BE2C (cell line): ENCODE results near the gene PON3.

Source experiments
- DNase-seq: peaks from one replicate; pipeline ENCODE4 v3.0.0-alpha.2; 2020
- H3K27me3 ChIP-seq: fragments of 250-450 bp; sonication (Bioruptor Pico); 2 replicates; pipeline ENCODE4 v1.5.1; 2020; ENCODE audit warnings: mild to moderate bottlenecking
- H3K36me3 ChIP-seq: fragments of 250-450 bp; sonication (Bioruptor Pico); 2 replicates; pipeline ENCODE4 v1.5.1; 2020; ENCODE audit warnings: mild to moderate bottlenecking
- H3K4me1 ChIP-seq: fragments of 250-450 bp; sonication (Bioruptor Pico); 2 replicates; pipeline ENCODE4 v1.5.1; 2020
- H3K4me3 ChIP-seq: 2 replicates; pipeline ENCODE4 v1.5.1; 2011; ENCODE audit warnings: low read depth, low read length
- H3K9me3 ChIP-seq: fragments of 250-450 bp; sonication (Bioruptor Pico); 2 replicates; pipeline ENCODE4 v1.5.1; 2020
- TF ChIP-seq, protein P1 (sequence below): IDR thresholded peaks from 2 replicates; pipeline ENCODE4 v1.5.1; 2012; ENCODE audit warnings: mild to moderate bottlenecking, low read depth, low read length

PON3 gene

DNA sequence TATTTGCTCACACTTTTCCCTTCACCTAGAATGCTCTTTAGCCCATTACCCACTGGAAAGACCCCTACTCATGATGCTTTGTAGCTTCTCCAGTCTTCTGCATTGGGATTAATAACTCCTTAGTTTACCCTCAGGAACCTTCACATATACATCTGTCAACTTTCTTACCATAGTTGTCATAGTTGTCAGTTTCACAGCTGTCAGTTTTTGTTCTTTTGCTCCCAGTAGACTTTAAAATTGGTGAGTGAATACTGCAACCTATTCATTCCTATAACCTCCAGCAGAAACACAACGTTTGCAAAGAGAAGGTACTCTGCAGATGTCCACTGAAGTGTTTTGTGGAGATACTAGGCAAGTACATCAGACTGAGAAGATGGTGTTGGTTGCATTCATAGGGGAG is 74.5 kb downstream of the PON3 start:
- Histone ChIP-seq H3K27me3 (no peaks in the 10 kb centered on the region), H3K9me3 (no peaks in the 10 kb centered on the region), H3K4me3 (no peak overlapping the region), H3K4me1 (no peaks in the 10 kb centered on the region), H3K36me3 (no peaks in the 10 kb centered on the region)
- DNase-seq = no peak
- TF ChIP-seq, protein P1, sequence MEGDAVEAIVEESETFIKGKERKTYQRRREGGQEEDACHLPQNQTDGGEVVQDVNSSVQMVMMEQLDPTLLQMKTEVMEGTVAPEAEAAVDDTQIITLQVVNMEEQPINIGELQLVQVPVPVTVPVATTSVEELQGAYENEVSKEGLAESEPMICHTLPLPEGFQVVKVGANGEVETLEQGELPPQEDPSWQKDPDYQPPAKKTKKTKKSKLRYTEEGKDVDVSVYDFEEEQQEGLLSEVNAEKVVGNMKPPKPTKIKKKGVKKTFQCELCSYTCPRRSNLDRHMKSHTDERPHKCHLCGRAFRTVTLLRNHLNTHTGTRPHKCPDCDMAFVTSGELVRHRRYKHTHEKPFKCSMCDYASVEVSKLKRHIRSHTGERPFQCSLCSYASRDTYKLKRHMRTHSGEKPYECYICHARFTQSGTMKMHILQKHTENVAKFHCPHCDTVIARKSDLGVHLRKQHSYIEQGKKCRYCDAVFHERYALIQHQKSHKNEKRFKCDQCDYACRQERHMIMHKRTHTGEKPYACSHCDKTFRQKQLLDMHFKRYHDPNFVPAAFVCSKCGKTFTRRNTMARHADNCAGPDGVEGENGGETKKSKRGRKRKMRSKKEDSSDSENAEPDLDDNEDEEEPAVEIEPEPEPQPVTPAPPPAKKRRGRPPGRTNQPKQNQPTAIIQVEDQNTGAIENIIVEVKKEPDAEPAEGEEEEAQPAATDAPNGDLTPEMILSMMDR = no peak

DNA sequence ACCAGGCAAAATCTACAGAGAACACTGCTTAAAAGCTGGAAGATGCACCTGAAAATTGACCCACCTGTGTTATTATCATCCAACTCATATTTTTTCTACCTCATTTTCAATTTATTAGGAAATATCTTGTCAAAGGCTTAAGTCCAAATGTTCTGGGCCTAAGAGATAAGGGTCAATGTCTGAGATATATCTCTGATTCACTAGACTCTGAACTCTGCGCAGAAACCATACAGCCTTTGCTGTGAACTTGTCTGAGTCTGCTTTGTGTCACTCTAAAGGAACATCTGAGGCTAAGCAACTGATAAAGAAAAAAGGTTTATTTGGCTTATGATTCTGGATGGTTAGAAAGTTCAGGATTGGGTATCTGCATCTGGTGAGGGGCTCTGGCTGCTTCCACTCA is 75.5 kb downstream of the PON3 start:
- TF ChIP-seq, protein P1 = no peak
- H3K4me1 ChIP-seq = no peaks in the 10 kb centered on the region
- peaks cover 3% of the 10 kb centered on the region; the same call in 1 of the 2 replicates for H3K27me3 ChIP-seq
- H3K4me3 ChIP-seq = no peak overlapping the region
- no peak for DNase-seq
- no peaks in the 10 kb centered on the region for H3K36me3 ChIP-seq
- H3K9me3 ChIP-seq = no peaks in the 10 kb centered on the region

DNA sequence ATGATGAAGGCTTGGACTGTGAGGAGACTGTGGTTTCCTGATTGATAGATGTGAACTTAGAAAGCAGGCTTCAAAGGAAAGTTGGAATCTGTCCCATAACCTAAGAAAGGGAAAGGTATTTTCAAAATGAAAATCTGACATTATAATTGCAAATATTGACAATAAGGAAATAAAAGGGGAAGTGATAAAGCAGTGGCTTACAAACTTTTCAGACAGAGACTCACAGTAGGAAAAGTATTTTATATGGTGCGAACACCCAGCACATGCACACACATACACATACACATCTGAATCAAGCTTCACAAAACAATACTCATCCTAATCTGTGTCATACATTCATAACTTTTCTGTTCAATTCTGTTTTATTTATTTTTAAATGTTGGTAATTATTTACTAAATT is 76.6 kb downstream of the PON3 start:
- no peak overlapping the region for H3K4me3 ChIP-seq
- TF ChIP-seq, protein P1 = no peak
- H3K9me3 ChIP-seq = no peaks in the 10 kb centered on the region
- no peaks in the 10 kb centered on the region for H3K4me1 ChIP-seq
- no peak for DNase-seq
- H3K36me3 ChIP-seq = no peaks in the 10 kb centered on the region
- H3K27me3 ChIP-seq = peaks cover 6% of the 10 kb centered on the region; the same call in 1 of the 2 replicates

DNA sequence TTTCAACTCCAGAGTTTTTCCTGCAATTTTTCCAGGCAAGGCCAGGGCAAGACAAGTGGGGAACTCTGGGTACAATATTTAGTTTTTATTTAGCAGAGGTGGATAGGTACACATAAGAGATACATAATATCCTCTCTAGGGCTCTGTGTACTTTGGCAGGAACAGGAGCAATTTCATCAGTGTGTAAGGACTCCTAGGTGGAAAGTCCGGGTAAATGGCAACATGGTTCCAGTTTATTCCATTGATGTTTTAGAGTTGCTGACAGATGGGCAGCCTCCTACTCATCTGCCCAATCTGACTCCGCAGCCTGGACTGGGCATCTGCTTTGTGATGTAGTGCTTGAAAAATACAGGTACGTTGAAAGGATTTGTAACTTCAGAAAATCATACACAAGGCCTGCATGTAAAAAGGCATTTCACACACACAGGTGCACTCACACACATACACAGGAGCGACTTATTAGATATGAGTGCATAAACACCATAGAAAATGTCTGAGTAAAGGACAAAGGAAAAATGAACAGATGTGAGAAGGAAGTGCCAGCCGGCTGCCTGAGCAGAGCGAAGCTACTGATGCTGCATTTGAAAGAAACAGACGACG is 77.6 kb downstream of the PON3 start:
- Histone ChIP-seq H3K36me3 (no peaks in the 10 kb centered on the region), H3K27me3 (peaks cover 6% of the 10 kb centered on the region; the same call in 1 of the 2 replicates), H3K4me3 (no peak overlapping the region), H3K4me1 (no peaks in the 10 kb centered on the region), H3K9me3 (no peaks in the 10 kb centered on the region)
- TF ChIP-seq, protein P1 = no peak
- DNase-seq = no peak

DNA sequence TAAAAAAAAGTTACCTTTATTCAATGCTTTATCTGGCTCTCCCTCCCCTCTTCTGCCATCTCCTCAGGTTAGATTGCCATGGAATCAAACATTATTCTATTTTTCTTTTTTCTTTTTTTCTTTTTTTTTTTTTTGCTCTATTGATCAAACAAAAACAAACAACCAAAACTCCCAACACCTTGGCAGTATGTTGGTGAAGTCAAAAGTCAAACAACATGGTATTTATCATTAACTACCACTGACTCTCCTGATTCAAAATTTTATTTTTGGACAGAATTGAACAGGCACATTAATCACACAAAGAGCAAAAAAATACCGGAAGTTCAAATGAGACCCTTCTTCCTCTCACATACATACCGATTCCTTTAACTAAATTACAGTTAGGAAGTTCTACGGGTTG is 78.2 kb downstream of the PON3 start:
- no peak overlapping the region for H3K4me3 ChIP-seq
- TF ChIP-seq, protein P1 = no peak
- no peak for DNase-seq
- peaks cover 6% of the 10 kb centered on the region; the same call in 1 of the 2 replicates for H3K27me3 ChIP-seq
- H3K36me3 ChIP-seq = no peaks in the 10 kb centered on the region
- no peaks in the 10 kb centered on the region for H3K4me1 ChIP-seq
- no peaks in the 10 kb centered on the region for H3K9me3 ChIP-seq

DNA sequence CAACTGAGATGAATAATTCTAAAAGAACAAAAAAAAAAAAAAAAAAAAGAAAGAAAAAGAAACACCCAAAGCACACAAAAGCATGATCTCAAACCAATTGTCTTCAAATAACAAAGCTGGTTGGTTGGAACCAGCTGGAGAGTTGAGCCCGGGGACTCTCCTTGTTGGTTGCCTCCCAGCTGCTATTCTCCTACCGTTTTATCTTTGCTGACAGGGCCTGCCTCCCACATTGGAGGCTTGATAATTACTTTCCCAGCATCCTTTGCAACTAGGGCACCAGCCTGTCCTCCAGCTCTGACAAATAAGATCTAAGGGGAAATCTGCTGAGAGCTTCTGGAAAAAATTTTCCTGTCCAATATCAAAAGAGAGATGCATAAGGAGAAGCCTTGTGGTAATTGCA is 78.6 kb downstream of the PON3 start:
- DNase-seq = no peak
- TF ChIP-seq, protein P1 = no peak
- H3K36me3 ChIP-seq = no peaks in the 10 kb centered on the region

More for the DNA sequence above, 78.6 kb downstream of the PON3 start:
- Histone ChIP-seq H3K4me3 (no peak overlapping the region), H3K27me3 (peaks cover 6% of the 10 kb centered on the region; the same call in 1 of the 2 replicates), H3K9me3 (no peaks in the 10 kb centered on the region), H3K4me1 (no peaks in the 10 kb centered on the region)
